Osteoblast (primary cell): ENCODE measurements around the gene MTCL1. TPM values are rescaled to one million over a fixed set of nuclear protein-coding genes. Genes with fewer than 3 reads are reported as not detected.

Source experiments
- DNase-seq: peaks from one replicate; pipeline ENCODE4 v3.0.0; 2011; ENCODE audit warnings: low spot score, mixed read lengths; ENCODE audit not compliant: insufficient read length; ENCODE audit errors: missing footprints
- H2AFZ ChIP-seq: 2 replicates; pipeline ENCODE4 v1.6.0; 2011; ENCODE audit warnings: mild to moderate bottlenecking, low read length
- H3K27ac ChIP-seq: 2 replicates; pipeline ENCODE4 v1.5.1; 2011; ENCODE audit warnings: mild to moderate bottlenecking, low read depth, low read length, moderate library complexity
- H3K27me3 ChIP-seq: 2 replicates; pipeline ENCODE4 v1.6.0; 2012; ENCODE audit warnings: mild to moderate bottlenecking, control low read depth, inconsistent platforms, low read length, moderate library complexity; ENCODE audit not compliant: insufficient read depth
- H3K36me3 ChIP-seq: 2 replicates; pipeline ENCODE4 v1.5.1; 2011; ENCODE audit warnings: mild to moderate bottlenecking, low read length, control low read depth, moderate library complexity; ENCODE audit not compliant: insufficient read depth
- H3K4me1 ChIP-seq: 2 replicates; pipeline ENCODE4 v1.5.1; 2011; ENCODE audit warnings: mild to moderate bottlenecking, low read length, control low read depth, moderate library complexity; ENCODE audit not compliant: insufficient read depth
- H3K4me2 ChIP-seq: 2 replicates; pipeline ENCODE4 v1.6.0; 2011; ENCODE audit warnings: mild to moderate bottlenecking, low read length; ENCODE audit not compliant: insufficient read depth
- H3K4me3 ChIP-seq: fragments of 200-600 bp; sonication (generic); 3 replicates; pipeline ENCODE4 v1.5.1; 2012; ENCODE audit warnings: mild to moderate bottlenecking, low read length, inconsistent platforms; ENCODE audit not compliant: insufficient read depth
- H3K79me2 ChIP-seq: 2 replicates; pipeline ENCODE4 v1.6.0; 2012; ENCODE audit warnings: mild to moderate bottlenecking, low read length, control low read depth, inconsistent platforms; ENCODE audit not compliant: insufficient read depth
- H3K9me3 ChIP-seq: 2 replicates; pipeline ENCODE4 v1.5.1; 2011; ENCODE audit warnings: low read depth, low read length, control low read depth
- H4K20me1 ChIP-seq: 2 replicates; pipeline ENCODE4 v1.6.0; 2012; ENCODE audit warnings: mild to moderate bottlenecking, low read length, control low read depth; ENCODE audit not compliant: insufficient read depth
- total RNA-seq: library from RNA; depleted of rRNA; stranded (reverse); fragments of >200 nt; gene quantifications from 2 replicates; pipeline ENCODE4 v1.2.3, GENCODE V29; 2012
- TF ChIP-seq, protein P1 (sequence below): IDR thresholded peaks from 2 replicates; pipeline ENCODE4 v1.5.1; 2011; ENCODE audit warnings: mild to moderate bottlenecking, low read depth, low read length, moderate library complexity; ENCODE audit errors: extremely low read depth

The MTCL1 gene
- total RNA-seq, 1 donor, result 38.0 TPM

DNA sequence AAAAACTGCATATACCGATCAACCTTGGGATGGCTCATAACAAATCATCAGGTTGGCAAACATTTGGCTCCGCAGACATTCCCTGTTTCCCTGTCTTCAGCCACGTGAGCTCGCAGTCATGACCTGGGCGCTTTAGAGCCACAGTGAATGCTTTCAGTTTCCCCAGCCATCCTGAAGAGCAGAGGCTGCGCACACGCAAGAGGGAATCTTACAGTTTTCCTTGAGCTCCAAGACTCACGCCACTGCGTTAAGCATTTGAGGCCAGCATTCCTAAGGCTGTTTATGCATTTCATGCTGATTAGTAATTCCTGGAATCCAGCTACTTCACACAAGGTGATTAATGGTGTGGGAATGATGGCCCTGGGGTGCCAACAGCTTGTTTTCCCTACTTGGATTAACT is 95.1 kb downstream of the MTCL1 start:
- peak overlapping the region; percentile 2 for H2AFZ ChIP-seq
- peaks cover 39% of the 10 kb centered on the region for H3K4me1 ChIP-seq

DNA sequence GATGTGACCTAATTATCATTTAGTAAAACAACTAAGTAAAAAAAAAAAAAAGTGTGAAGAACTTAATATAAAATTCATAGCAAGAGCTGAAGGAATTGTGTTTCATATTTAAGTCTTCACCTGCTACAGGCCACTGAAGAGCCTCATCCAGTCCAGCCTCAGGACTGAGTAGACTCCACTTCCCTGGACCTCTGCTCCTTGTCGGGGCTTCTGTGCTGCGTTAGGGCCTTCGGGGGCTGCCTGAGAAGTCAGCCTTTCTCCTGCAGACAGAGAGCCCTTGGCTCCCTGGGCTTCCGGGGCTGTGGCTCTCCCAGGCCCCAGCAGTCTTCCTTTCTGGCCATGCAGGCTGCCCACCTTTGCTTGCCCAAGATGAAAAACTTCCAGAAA is 95.5 kb downstream of the MTCL1 start:
- Histone ChIP-seq H3K36me3 (peaks cover 21% of the 10 kb centered on the region), H2AFZ (no peak overlapping the region), H3K27me3 (no peaks in the 10 kb centered on the region), H3K4me1 (peaks cover 39% of the 10 kb centered on the region), H3K27ac (peak overlapping the region; percentile 95), H4K20me1 (no peaks in the 10 kb centered on the region), H3K9me3 (no peaks in the 10 kb centered on the region), H3K4me3 (no peak overlapping the region), H3K4me2 (peak overlapping the region; percentile 45), H3K79me2 (peaks cover 2% of the 10 kb centered on the region)
- peak; percentile 42 for DNase-seq
- TF ChIP-seq, protein P1, sequence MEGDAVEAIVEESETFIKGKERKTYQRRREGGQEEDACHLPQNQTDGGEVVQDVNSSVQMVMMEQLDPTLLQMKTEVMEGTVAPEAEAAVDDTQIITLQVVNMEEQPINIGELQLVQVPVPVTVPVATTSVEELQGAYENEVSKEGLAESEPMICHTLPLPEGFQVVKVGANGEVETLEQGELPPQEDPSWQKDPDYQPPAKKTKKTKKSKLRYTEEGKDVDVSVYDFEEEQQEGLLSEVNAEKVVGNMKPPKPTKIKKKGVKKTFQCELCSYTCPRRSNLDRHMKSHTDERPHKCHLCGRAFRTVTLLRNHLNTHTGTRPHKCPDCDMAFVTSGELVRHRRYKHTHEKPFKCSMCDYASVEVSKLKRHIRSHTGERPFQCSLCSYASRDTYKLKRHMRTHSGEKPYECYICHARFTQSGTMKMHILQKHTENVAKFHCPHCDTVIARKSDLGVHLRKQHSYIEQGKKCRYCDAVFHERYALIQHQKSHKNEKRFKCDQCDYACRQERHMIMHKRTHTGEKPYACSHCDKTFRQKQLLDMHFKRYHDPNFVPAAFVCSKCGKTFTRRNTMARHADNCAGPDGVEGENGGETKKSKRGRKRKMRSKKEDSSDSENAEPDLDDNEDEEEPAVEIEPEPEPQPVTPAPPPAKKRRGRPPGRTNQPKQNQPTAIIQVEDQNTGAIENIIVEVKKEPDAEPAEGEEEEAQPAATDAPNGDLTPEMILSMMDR, result no peak

More for the DNA sequence above, 95.1 kb downstream of the MTCL1 start:
- Histone ChIP-seq H3K27me3 (no peaks in the 10 kb centered on the region), H3K79me2 (peaks cover 2% of the 10 kb centered on the region), H3K9me3 (no peaks in the 10 kb centered on the region), H3K4me2 (peak overlapping the region; percentile 45), H3K27ac (peak overlapping the region; percentile 95), H3K36me3 (peaks cover 21% of the 10 kb centered on the region), H4K20me1 (no peaks in the 10 kb centered on the region), H3K4me3 (no peak overlapping the region)
- DNase-seq, result peak; percentile 95
- TF ChIP-seq, protein P1, result no peak

DNA sequence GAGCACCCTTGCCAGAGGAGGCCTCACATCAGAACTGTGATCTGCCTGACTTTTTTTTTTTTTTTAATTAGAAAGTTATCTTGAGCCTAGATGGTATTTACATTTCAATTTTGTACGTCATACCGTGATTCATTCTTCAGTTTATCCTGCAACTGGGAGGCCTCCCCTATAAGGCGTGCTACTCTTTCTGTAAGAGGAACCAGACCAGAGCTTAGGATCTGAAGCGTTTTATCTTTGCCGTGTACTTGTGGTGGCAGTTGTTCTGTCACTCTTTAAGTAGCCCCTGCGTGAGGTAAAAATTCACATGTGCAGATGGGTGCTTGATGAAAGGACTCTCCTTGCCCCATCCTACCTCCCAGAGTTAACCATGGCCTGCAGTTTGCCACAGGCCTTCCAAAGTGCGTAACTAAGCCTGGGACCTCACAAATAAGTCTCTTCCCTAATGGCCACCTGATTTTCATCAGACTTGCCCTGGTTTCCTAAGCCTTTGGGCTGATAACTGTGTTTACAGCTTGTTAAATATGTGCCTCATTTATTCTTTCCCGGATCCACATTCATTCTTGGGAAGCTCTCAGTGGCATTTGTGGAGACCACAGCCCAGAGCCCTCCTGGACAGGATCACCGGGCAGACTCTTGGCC is 96.0 kb downstream of the MTCL1 start:
- no peaks in the 10 kb centered on the region for H4K20me1 ChIP-seq
- H3K27ac ChIP-seq, result peak overlapping the region; percentile 95
- H3K36me3 ChIP-seq, result peaks cover 16% of the 10 kb centered on the region
- TF ChIP-seq, protein P1, result no peak
- H3K4me3 ChIP-seq, result no peak overlapping the region
- peaks cover 38% of the 10 kb centered on the region for H3K4me1 ChIP-seq
- H2AFZ ChIP-seq, result no peak overlapping the region
- H3K79me2 ChIP-seq, result peaks cover 2% of the 10 kb centered on the region
- peak overlapping the region; percentile 45 for H3K4me2 ChIP-seq
- no peaks in the 10 kb centered on the region for H3K9me3 ChIP-seq
- no peaks in the 10 kb centered on the region for H3K27me3 ChIP-seq
- DNase-seq, result peak; percentile 53

DNA sequence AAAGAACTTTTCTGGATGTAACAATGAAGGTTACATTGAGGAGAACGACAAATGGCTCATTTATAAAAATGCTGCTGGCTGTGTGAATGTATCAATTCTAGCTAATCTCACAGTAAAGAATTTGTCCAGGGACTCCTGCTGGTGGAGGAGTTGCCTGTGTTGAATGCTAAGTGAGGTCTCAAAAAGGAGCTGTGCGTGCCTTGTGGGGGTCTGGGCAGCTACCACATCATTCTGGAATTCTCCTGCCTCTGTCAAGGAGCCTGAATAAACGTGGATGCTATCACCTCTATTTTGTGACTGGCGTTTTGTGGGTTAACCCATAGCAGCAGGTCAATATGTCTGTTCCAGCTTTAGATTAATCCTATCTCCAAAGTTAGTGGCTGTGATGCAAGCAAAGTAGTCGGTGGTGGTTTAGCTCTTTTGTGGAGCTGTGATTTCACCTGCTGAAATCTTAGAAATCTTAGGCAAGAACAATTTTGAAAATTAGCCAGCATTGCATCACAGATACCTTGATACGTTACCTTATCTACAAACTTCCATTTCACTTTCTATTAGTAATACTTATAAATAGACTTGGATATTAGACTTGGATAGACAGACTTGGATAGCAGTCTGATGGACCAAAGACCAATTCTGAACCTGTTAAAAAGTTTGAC is 96.8 kb downstream of the MTCL1 start:
- Histone ChIP-seq H3K79me2 (peaks cover 2% of the 10 kb centered on the region), H3K27me3 (no peaks in the 10 kb centered on the region), H3K4me1 (peaks cover 31% of the 10 kb centered on the region), H3K27ac (peak overlapping the region; percentile 95), H2AFZ (no peak overlapping the region), H3K36me3 (peaks cover 18% of the 10 kb centered on the region), H3K4me2 (no peak overlapping the region), H4K20me1 (no peaks in the 10 kb centered on the region), H3K4me3 (no peak overlapping the region), H3K9me3 (no peaks in the 10 kb centered on the region)
- no peak for DNase-seq
- TF ChIP-seq, protein P1, result no peak
